GM12892 (cell line): Measurements from ENCODE around the gene TUT1.

ENCODE experiments used
- POLR2A ChIP-seq: IDR thresholded peaks from 2 replicates; pipeline ENCODE4 v1.6.1; 2011; ENCODE audit warnings: low read depth, low read length, control low read depth
- POLR2AphosphoS5 ChIP-seq: IDR thresholded peaks from 2 replicates; pipeline ENCODE4 v1.6.1; 2011; ENCODE audit warnings: low read depth, low read length, control low read depth

DNA sequence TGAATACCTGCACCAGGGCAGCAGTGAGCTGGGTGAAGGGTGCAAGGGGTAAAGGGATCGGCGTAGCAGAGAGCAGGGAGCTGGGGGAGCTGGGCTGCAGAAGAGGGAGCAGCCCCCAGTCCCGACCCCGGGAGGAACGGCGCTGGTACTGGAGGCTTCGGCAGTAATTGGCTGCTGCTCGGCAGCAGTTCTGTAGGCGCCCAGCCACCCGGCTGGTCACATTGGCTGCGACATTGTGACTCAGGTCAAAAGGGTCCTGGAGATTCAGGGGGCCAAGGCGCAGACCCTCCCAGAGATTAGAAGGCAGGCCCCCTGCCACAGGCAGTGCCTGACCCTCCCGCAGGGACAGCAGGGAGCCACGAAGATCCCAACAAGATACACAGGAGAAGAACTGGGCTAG, 15.5 kb downstream of the TUT1 start:
- no peak for TF ChIP-seq POLR2A
- TF ChIP-seq POLR2AphosphoS5: no peak
